Urothelium cell line (cell line): ENCODE data around the gene SSBP2.

ENCODE experiments used
- DNase-seq: peaks from one replicate; pipeline ENCODE4 v3.0.0; 2011; ENCODE audit warnings: low spot score, mixed read lengths
- FAIRE-seq: peaks from 2 replicates; lab custom pipeline; 2011; peaks lifted over from hg19 to GRCh38; lab: Jason Lieb, UNC

SSBP2 gene

DNA sequence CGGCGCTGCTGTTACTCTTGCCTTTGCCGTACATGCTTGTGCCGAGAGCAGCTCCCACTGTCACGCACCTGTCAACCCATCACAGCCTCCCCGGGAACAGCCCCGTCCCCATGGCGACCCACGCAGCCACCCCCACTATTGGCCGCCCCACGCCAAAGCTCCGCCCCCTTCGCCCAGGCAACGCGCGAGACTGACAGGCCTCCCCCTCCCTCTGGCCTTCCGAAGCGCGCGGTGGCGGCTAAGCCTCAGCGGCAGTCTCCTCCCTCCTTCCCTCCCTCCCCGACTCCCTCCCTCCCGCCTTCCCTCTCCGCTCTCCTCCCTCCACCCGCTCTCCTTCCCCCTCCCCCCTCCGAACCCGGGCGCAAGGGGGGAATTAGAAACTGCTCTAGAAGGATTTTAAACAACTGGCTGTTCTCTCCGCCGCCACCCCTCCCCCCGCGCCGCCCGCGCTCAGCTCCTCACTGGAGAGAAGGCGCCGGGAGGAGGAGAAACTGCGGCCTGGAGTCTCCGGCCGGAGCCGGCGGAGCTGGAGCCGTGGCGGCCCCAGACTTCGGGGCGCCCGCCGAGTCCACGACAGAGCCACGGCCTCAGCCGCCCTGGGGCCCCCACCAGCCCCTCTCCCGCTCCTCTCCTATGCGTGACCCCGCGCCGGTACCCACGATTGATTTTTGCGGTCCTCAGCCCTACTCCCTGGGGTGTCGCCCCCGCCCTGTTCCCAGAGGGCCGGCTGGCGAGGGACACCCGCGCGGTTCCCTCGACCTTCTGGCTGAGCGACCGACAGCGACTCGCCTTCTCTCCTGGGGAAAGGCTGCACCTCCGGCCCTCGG, at the start of gene SSBP2:
Gene SSBP2, minus strand, starts transcription at position 89 of the 827 bp plus-strand sequence. Its CDS starts 55 bp downstream, at position 34.
- peak; percentile 92 for FAIRE-seq
- peak; percentile 94 for DNase-seq

GRCh38 chr5:81795666-81796065, 44.8 kb upstream of the SSBP2 start:
- FAIRE-seq (no peak), DNase-seq (no peak)

DNA sequence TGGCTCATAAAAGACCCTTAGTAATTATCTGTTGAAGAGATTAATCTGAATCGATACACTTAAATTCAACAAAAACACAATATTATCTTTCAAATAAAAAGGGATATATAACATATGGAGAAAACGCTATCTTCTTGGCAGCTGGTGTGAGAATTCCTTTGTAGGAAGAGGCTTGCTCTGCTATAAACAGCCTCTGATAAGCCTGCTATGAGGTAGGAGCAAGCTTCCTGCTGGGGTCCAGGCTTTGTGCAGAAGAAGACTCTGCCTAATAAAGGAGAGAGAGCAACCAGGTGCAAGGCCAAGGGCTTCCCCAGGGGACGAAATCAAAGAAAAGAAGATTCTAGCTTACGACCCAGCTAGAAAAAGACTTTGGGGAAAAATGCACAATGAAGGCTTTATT, 43.3 kb upstream of the SSBP2 start:
- no peak for FAIRE-seq
- DNase-seq = no peak

- DNase-seq (no peak), FAIRE-seq (no peak)
Measured at GRCh38 chr5:81790336-81790735, 39.4 kb upstream of the SSBP2 start.

DNA sequence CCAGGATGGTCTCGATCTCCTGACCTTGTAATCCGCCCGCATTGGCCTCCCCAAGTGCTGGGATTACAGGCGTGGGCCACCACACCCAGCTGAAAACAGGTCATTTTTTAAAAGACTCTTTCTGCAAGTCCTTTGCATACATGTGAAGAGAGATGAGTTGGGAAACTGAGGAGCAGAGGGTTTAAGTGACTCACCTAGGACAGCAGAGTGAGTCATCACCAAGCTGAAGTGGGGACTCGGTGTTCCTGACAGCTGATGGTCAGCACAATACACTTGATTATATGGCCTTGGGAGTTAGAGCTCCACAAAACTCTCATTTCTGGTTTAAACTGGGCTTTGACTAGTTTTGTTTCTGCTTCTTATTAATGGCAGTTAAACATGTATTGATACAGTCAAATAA, 38.1 kb upstream of the SSBP2 start:
- DNase-seq (peak; percentile 40), FAIRE-seq (no peak)

DNA sequence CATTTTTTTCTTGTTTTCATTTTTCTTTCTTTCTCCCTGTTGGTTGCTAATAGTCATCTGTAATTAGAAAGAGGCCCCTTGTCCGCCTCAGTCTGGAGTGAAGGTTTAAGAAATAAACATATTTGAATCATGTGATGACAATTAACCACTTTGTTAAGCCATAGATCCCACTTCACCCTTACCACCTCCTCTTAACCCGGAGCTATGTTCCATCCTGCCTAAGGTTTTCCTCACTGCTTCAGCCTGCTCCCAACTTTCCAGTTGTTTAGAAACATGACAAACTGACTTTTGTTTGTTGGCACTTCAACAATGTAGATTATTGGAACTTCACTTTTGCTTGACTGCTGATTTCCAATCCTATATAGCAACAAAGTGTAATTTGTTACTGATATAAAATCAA, 37.4 kb upstream of the SSBP2 start:
- no peak for DNase-seq

DNA sequence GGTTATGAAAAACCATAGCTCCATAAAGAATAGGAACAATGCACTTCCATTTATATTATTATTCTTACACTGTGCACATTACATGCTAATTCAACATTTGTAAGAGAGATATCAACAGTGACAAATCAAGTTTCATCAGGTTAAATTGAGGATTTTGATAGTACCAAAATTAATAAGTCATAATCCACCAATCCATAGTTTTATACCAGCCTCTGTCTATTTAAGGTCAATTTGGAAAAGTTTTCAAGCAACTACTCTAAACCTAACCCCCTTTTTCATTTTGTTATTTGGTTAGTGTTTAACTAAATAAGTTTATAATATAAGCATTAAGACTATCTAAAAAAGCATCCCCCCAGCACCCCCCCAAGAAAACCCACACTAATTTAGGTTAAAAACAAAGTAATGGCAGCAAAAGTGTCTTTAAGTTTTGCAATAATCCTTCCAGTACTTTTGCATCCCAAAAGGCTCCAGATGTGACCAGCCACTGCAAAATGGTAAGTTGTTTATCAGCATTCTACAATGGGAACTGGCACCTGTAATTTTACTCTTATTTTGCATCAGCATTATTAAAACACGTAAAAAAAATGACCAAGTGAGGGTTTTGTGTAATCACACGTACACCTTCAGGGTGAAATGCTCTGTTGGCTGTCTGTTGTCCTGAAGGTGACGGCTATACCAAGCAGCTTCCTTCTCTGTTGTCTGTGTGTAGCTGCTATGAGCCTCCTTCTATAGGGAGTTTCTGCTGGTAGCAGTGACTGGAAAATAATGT, 36.8 kb upstream of the SSBP2 start:
- FAIRE-seq (no peak), DNase-seq (no peak)

More for the DNA sequence above, 37.4 kb upstream of the SSBP2 start:
- no peak for FAIRE-seq

GRCh38 chr5:81786991-81787390, 36.1 kb upstream of the SSBP2 start:
- FAIRE-seq = no peak

DNA sequence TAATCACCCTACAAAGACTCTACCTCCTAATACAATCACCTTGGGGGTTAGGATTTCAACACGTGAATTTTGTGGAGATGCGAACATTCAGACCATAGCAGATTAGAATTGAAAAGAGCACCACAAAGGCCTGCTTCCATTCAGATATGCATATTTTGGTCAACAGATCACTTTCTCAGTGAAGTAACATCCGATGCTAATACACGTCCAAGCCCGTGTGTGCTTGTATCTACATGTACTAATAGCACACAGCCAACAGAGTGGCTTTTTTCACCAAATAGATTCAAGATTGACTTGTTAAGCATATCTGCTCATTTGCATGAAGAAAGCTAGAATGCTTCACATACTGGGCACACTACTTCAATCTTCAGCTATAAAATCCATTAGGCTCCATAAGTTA, 35.6 kb upstream of the SSBP2 start:
- DNase-seq (no peak), FAIRE-seq (no peak)

More at GRCh38 chr5:81786991-81787390, 36.1 kb upstream of the SSBP2 start:
- DNase-seq = no peak

GRCh38 chr5:81785322-81785721, 34.4 kb upstream of the SSBP2 start:
- DNase-seq (no peak), FAIRE-seq (no peak)

DNA sequence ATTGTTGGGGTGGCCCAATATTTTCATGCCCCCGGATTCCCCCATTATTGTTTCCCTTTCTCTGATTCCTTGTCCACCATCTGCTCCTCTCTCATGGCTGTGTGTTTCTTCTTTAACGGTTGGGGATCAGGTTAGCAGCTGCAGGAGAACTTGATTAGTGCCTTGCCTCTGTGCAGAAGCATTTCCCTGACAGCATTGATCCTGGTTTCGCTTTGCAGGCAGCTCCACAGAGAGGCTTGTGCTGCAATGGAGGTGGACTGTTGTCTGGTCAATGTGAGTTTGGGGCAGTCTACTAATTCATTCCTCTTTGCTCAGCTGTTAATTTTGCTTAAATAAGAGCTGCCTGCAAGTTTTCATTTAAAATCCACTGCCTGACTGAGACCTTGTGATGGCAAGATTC, 32.5 kb upstream of the SSBP2 start:
- DNase-seq (no peak), FAIRE-seq (no peak)

GRCh38 chr5:81782811-81783210, 31.9 kb upstream of the SSBP2 start:
- DNase-seq (no peak), FAIRE-seq (no peak)

GRCh38 chr5:81779916-81780266, 29.0 kb upstream of the SSBP2 start:
- no peak for DNase-seq
- FAIRE-seq = no peak

- FAIRE-seq (no peak), DNase-seq (peak; percentile 18)
Measured at GRCh38 chr5:81779125-81779915, 28.4 kb upstream of the SSBP2 start.

GRCh38 chr5:81778642-81779041, 27.7 kb upstream of the SSBP2 start:
- DNase-seq = no peak
- no peak for FAIRE-seq

- no peak for DNase-seq
- no peak for FAIRE-seq
Measured at GRCh38 chr5:81776258-81776657, 25.4 kb upstream of the SSBP2 start.

DNA sequence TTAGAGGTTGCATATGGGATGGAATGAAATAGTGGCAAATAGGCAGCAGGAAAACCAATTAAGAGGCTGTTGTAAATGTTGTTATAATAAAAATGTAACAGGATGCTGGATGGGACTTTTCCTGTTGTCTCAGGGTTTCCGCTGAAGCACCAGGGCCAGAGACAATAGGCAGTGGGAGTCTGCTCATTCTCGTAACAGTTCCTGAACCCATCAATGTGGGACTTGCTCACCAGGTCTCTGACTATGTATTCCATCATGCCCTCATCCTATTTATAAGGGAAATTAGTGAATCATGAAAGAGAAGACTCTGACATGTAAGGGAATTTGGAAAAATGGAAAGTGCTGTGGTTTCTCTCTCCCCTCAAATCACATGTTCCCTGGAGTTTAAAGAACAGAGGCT, 23.5 kb upstream of the SSBP2 start:
- DNase-seq (no peak), FAIRE-seq (no peak)

- no peak for DNase-seq
- FAIRE-seq = no peak
Measured at GRCh38 chr5:81773574-81773973, 22.7 kb upstream of the SSBP2 start.

GRCh38 chr5:81773161-81773560, 22.3 kb upstream of the SSBP2 start:
- FAIRE-seq (no peak), DNase-seq (no peak)

GRCh38 chr5:81772488-81772887, 21.6 kb upstream of the SSBP2 start:
- no peak for FAIRE-seq
- DNase-seq = no peak

DNA sequence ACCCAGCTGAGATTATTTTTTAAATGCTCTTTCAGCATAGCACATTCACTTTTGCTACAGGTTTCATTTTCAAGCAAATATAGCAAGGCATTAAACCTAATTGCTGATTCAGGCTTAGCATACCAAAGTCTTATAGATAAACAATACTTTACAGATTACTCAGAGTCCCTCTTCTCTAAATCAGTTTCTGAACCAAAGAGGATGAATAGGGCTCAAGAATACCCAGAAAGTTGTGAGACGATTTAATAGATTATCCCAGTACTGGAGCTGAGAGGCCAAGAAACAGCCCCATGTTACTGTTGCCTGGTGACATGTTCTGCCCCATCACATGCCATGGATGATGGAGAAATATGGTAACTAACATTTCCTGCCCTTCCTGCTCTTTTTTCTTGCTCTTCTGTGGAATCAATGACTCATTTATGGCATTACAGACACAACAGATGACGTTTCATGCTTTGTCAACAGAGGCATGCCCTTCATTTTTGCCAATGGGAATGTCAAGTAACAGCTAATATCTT, 18.1 kb upstream of the SSBP2 start:
- FAIRE-seq = no peak
- peak; percentile 75 for DNase-seq
